Endometrial microvascular endothelial cells (primary cell): Measurements from ENCODE around the gene TRPV4. TPM values are rescaled to one million over a fixed set of nuclear protein-coding genes. Genes with fewer than 3 reads are reported as not detected.

Source experiments
- in situ Hi-C: cut with HindIII; loops from 2 replicates; pipeline ENCODE4 v1.10.0; 2017; ENCODE audit warnings: low sequenced_read_pairs, low pct_unique_long_range_greater_than_20kb; ENCODE audit errors: inconsistent ontology term
- total RNA-seq: library from RNA; depleted of rRNA; stranded (reverse); fragments of >200 nt; gene quantifications from one replicate; pipeline ENCODE4 v1.2.3, GENCODE V29; 2015; ENCODE audit errors: inconsistent ontology term

Gene TRPV4
- total RNA-seq, 1 donor from 2014 or later, result 3.3 TPM

GRCh38 chr12:109792992-109793391, 40.2 kb downstream of the TRPV4 start:
- in situ Hi-C loops, result loop anchor here (25.0 kb wide), 1 partner anchor 256 kb away; no protein-coding TSS in a partner anchor

DNA sequence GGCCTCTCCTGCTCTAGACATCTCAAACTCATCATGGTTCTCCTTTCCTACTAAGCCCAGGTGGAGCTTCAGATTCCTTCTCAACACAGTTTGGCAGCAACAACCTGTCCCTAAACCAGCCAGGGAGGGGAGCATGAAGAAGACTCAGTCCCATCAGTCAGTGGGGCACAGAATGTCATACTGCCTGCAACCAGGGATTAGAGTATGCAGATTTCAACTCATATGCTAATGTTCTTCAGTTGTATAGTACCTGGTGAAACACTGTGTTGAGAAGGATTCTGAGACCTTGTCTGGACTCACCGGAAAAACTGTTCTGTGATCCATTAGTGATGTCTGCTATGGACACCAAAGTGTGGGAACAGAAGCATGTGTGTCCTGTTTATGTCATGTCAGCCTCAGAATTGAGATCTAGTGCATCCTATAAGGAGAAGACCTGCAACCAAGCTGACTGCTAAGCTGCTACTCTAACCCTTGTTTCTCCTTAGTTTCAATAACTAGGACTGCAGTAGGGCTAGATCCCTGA, 43.6 kb downstream of the TRPV4 start:
- in situ Hi-C loops, result loop anchor here (25.0 kb wide), 1 partner anchor 252 kb away; no protein-coding TSS in a partner anchor

GRCh38 chr12:109786799-109787198, 46.4 kb downstream of the TRPV4 start:
- in situ Hi-C loops, result loop anchor here (25.0 kb wide), 1 partner anchor 249 kb away; no protein-coding TSS in a partner anchor

GRCh38 chr12:109785854-109786253, 47.3 kb downstream of the TRPV4 start:
- in situ Hi-C loops, result loop anchor here (25.0 kb wide), 1 partner anchor 249 kb away; no protein-coding TSS in a partner anchor

DNA sequence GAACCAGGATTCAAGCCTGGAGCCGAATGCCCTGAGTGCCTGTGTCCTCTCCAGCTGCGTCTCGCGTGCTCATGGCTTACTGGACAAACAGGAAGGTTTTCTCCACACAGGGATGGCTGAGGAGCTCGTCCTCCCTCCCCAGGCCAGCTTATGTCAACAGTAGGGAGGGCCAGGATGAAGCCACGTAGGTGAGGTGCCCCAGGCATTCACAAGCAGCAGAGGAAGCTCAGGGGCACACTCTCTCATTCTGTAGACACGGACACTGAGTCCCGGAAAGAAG, 49.3 kb downstream of the TRPV4 start:
- in situ Hi-C loops, result loop anchor here (25.0 kb wide), 1 partner anchor 247 kb away; no protein-coding TSS in a partner anchor

DNA sequence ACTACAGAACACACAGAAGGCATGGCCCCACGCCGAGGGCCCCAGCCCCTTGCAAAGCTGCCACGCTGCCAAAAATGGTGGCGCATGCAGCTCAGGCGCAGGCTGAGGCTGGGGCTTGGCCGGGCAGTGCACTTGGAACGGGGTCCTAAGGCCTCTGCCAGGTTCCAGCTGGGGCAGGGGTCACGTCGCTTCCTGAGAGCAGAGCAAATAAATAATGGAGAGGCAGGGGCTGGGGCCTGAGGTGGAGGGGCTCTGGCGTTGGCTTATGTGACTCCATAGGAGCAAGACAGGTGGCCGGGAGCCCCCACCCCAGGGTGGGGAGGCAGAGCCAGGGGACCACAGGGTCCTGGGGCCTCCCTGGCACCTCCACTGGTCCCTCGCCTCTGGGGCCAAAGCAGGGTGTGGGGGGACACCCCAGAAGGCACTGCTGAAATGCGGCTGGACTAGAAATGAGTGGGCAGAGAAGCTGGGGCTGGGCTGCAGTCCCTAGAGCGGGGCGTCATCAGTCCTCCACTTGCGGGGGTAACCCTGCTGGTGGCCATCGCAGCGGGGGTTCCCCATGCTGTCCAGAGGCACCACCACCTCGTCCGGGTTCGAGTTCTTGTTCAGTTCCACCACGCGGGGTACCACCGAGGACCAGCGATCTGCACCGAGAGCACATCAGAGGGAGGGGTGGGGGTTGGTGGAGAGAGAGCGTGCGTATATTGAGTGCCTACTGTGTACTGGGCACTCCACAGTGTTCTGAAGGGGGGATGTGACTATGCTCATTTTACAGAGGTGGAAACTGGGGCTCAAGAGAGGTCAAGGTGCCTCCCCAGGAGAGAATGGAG, 49.8 kb downstream of the TRPV4 start:
- in situ Hi-C loops, result loop anchor here (25.0 kb wide), 1 partner anchor 246 kb away; no protein-coding TSS in a partner anchor

DNA sequence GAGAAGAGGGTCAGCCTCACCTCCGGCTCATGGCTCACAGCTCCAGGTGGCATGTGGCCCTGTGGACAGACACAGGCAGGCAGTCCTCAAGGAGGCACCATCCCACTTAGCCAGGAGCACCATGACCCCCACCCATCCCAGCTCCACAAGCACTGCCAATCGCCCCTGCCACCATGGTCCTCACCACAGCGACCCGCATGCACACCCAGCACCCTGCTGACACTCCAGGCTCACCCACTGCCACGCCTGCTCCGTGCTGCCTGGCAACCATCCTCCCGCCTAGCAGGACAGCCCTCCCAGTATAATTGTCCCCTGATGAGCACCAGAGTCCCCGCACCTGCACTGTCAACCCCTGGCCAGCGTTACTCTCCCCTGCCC, 50.9 kb downstream of the TRPV4 start:
- in situ Hi-C loops, result loop anchor here (25.0 kb wide), 1 partner anchor 245 kb away; no protein-coding TSS in a partner anchor

- in situ Hi-C loops, result loop anchor here (25.0 kb wide), 1 partner anchor 244 kb away; no protein-coding TSS in a partner anchor
These were observed 51.4 kb downstream of the TRPV4 start for GRCh38 chr12:109781668-109782325.

- in situ Hi-C loops, result loop anchor here (25.0 kb wide), 1 partner anchor 242 kb away; no protein-coding TSS in a partner anchor
These were observed 53.8 kb downstream of the TRPV4 start for GRCh38 chr12:109779382-109779781.

DNA sequence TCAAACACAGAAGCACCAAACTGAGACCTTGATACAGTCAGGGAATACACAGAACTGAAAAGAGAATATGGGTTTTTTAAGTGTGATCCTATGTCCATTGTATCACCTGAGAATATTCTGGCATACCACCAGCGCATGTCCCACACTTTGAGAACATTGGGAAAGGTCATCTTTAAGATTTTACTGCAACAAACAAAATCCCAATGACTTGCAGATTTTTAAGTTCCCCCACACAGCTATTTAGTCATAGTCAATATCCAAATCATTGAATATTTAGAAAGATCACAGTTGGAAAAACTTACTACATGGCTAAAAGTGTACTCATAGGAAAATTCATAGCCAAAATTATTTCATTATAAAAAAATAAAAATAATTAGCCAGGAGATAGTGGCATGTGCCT, 54.5 kb downstream of the TRPV4 start:
- in situ Hi-C loops, result loop anchor here (25.0 kb wide), 1 partner anchor 241 kb away; no protein-coding TSS in a partner anchor

DNA sequence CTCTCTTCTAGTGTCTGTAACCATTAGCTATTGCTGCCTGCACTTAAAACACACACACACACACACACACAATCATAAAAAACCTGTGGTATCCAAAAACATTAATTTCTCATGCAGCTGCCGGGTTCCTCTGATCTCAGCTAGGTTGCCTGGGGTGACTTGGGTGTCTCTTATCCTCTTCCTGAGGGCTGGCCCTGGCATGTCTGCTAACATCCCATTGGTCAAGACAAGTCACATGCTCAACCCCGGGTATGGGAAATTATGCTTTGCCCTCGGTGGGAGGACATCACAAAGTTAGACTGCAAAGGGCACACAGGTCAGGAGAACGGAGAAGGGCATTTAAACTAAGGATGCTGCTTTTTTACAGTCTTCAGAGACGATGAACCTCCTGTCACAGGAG, 55.7 kb downstream of the TRPV4 start:
- in situ Hi-C loops, result loop anchor here (25.0 kb wide), 1 partner anchor 240 kb away; no protein-coding TSS in a partner anchor

DNA sequence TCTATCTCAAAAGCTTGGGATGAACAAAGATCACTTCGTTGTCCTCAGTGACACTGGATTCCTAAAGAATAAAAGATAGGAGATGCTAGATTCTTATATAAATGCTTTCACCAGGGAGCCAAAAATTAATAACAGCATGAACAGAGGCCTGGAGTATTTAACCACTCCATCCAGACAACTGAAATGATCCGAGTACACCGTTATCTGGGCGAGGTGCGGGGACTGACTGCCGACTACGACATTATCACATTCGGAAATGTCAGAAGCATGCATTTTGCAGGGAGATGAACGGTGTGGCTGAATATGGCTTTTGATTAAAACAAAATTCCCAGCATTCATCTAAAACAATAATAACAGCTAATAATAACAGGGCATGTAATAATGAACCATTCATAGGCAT, 56.6 kb downstream of the TRPV4 start:
- in situ Hi-C loops, result loop anchor here (25.0 kb wide), 1 partner anchor 239 kb away; no protein-coding TSS in a partner anchor

- in situ Hi-C loops, result loop anchor here (25.0 kb wide), 1 partner anchor 238 kb away; no protein-coding TSS in a partner anchor
These were observed 57.9 kb downstream of the TRPV4 start for GRCh38 chr12:109775172-109775881.

DNA sequence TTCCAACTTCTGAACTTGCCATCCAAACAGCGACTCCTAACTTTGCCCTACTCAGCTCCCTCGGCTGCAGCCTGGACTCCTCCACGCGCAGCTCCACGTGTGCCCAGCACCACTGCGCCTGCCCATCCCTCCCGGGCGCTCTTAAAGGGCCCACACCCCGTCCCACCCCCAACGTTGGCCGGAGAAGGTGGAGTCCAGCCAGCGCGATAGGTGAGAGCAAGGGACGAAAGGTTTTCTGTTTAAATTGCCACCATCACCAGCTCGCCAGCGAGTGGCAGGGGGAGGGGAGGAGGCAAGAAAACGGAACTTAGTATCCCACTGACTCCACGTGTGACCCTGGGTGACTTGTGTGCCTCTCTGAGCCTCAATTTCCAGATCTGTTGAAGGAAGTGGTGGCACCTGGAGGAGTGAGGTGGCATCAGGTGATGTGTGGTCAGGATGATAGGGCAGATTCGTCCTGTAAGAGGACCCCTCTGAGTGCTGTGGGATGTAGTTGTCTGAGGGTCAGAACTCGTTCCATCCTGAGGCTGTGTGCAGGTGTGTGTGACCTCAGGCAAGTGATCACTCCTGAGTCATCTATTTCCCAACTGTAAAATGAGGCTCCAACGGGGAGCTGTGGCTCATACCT, 59.7 kb downstream of the TRPV4 start:
- in situ Hi-C loops, result no loop called here

GRCh38 chr12:109772622-109773321, 60.4 kb downstream of the TRPV4 start:
- in situ Hi-C loops, result no loop called here

GRCh38 chr12:109771746-109772621, 61.2 kb downstream of the TRPV4 start:
- in situ Hi-C loops, result no loop called here
